ENCODE measurements around the gene STAT4. TPM values are rescaled to one million over a fixed set of nuclear protein-coding genes. Genes with fewer than 3 reads are reported as not detected.
A peak's percentile ranks its signal among the peaks of the same experiment; 100 is the strongest.
"Not testable (repeated sequence)": the region's sequence is repeated elsewhere in the genome, so short reads cannot be mapped to it uniquely, and the experiment has no call there.

The STAT4 gene
- total RNA-seq, 1 donor from 2014 or later, result 3.9 TPM

DNA sequence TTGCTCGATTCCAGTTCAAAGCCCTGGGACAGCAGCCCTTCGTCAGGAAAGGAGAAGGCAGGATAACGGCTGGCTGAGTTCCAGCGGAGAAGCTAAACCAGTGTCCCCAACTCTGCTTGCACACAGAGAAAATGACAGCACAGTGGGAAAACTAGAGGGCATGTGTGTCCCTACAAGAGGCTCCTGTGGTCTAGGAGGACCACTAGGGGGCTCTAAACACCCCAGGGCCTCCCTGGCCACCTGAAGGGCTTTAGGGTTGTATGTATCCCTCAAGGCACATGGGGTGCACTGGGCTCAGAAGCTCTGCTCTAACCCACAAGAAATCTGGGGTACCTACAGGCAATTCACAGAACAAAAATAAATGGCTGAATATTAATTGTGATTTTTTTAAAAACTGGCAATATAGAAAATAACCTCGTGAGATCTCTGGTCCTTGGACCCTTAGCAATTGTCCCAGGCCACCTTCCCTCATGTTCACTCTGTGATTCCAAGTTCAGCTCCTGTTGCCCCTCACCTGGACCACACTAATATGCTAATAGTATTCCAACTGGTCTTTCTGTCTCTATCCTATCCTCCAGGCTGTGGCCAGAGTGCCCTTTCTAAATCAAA, 154.4 kb downstream of the STAT4 start:
- no peak for DNase-seq (ENCODE audit: low spot score)

DNA sequence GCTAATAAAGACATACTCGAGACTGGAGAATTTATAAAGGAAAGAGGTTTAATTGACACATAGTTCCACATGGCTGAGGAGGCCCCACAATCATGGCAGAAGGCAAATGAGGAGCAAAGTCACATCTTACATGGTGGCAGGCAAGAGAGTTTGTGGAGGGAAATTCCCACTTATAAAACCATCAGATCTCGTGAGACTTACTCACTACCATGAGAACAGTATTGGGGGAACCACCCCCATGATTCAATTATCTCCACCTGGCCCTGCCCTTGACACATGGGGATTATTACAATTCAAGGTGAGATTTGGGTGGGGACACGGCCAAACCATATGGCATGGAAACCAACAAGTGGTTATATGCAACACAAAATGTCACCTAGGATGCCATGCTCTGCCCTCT, 155.5 kb downstream of the STAT4 start:
- DNase-seq (ENCODE audit: low spot score), result not testable (repeated sequence)

DNA sequence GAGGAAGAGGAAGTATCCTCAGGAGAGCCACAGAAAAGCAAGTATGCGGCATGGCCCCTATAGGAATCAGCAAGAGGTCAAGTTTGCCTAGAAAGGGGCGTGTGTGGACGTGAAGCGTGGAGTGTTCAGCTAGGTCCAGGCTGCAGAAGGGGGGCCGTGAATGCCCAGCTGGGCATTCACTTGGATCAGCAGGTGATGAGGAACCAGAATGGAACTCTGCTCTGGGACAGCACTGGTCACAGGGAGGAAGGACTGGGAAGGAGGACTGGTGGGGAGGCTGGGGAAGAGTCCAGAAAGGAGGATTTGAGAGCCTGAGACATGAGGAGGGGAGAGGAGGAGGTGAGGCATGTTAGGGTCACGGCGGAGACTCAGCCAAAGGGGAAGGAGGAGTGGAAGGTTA, 156.6 kb downstream of the STAT4 start:
- no peak for DNase-seq (ENCODE audit: low spot score)

DNA sequence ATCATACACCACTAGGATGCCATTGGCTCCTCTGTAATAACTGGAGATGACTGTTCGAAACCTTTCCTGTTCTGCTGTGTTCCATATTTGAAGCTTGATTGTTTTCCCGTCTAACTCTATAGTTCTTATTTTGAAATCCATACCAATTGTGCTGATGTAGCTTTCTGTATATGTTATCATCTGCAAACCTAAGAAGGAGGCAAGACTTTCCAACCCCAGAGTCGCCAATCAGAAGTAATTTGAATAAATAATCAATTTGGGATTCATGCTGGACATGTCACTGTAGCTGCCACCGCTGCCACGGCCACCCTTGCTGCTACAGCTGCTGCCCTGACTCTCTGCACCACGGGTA, 157.5 kb downstream of the STAT4 start:
- no peak for DNase-seq (ENCODE audit: low spot score)

DNA sequence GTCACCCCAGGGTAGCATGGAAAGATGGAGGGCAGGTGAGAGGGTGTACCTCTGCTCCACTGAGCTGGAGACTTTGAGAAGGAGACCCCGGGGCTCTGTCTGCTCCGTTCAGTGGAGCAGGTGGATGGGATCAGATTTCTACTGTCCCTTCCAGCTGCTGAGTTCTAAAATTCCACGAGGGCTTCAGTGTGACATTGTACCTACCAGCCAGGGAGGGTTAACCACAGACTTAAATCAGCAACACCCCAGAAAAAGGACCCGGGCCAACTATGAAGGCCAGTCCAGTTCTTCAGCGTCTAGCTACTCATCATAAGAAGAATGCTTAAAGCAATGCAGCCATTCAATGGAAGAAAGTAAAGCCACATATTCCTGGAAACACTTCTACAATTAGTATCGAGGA, 160.7 kb downstream of the STAT4 start:
- DNase-seq (ENCODE audit: low spot score), result no peak

DNA sequence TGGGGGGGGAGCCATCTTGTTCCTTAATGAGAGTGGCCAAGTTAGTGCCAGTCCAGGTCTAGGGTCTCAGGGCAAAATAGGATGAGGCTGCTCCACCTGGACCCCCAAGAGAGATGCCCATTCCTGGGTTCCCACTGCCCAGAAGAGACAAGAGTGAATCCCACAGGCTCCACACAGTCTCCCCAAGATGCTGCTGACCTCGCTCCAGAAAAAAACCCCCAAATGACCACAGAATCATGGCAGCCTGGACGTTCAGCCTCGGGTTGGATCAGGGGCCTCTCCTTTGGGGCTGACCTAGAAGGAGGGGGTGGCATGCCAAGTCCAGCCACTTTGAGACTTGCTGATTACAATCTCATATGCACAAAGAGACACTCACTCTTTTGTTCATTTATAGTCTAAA, 161.9 kb downstream of the STAT4 start:
- no peak for DNase-seq (ENCODE audit: low spot score)

DNA sequence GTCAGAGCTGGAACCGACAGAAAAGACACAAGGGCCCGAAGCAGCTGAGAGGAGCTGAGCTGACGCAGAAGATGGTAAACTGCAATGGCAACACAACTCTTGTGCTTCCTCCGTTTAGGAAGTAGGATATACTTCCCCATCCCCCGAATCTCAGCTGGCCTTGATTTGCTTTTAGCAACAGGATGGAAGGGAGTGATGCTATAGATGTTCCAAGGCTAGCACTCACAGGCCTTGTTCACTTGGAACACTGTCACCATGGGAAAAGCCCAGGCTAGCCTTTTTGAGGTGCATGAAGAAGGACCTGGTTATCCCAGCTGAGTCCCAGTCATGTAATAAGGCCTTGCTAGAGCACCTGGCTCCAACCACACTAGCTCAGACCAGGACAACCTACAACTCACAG, 162.9 kb downstream of the STAT4 start:
- no peak for DNase-seq (ENCODE audit: low spot score)

DNA sequence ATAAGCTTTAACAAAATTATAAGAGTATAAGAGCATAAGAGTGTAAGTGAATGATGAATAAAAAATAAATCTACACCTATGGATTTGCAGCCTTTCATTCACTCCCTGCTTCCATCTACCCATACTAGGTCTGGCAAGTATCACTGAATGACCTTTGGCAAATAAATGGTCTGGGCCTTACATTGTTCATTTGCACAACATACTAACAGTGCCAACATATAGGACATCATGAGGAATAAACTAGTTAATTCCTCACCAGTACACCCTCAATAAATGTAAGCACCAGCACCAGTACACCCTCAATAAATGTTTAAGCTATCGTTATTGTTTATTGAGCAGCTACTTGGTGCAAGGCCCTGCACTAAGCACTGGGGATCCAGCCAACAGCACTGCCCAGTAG, 163.7 kb downstream of the STAT4 start:
- no peak for DNase-seq (ENCODE audit: low spot score)

DNA sequence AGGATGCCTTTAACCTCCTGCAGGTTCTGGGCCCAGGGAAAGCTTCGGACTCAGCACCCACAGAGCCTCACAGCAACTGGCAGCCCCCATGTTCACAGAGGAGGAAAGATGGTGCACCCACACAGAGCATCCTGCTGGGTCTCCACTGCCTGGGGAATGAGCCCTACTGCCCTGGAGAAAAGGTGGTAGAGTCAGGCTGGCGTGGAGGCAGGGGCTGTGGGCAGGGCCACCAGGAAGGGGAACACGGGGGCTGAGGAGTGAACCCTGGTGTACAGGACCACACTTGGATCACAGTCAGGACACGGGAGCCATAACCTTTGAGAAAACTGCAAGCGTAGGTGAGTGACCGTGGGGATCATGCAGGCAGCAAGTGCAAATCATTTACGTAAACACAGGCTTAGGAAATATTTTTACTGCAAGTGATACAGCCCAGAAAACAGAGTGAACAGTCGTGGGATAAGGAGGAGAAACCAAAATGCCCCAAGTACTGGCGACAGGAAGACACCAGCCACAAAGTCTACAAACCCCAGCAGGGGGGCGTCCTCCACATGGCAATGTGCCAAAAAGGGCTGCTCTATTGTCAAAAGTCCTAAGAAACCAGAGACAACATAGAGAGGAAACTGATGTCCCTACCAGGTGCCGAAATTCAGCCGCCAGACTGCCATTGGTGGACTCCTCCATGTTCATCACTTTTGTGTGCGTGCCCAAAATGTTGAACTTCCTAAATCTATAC, 164.4 kb downstream of the STAT4 start:
- no peak for DNase-seq (ENCODE audit: low spot score)

DNA sequence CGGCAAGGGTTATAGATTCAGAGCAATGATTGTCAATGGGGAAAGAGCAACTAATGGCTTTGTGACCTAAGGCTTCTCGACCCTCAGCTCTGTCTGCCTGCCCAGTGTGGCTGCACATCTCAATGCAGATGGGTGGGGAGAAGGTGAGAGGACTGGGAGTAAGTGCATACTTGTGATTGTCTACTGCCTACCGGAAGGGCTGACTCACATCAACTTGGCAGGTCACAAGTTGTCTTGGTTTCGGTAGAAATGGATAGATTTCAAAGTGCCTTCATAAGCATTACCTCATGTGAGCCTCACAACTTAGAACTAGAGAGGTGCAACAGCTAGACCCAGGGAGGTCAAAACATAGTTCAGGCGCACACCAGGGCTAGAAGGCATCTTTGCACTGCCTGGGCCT, 166.2 kb downstream of the STAT4 start:
- no peak for DNase-seq (ENCODE audit: low spot score)

DNA sequence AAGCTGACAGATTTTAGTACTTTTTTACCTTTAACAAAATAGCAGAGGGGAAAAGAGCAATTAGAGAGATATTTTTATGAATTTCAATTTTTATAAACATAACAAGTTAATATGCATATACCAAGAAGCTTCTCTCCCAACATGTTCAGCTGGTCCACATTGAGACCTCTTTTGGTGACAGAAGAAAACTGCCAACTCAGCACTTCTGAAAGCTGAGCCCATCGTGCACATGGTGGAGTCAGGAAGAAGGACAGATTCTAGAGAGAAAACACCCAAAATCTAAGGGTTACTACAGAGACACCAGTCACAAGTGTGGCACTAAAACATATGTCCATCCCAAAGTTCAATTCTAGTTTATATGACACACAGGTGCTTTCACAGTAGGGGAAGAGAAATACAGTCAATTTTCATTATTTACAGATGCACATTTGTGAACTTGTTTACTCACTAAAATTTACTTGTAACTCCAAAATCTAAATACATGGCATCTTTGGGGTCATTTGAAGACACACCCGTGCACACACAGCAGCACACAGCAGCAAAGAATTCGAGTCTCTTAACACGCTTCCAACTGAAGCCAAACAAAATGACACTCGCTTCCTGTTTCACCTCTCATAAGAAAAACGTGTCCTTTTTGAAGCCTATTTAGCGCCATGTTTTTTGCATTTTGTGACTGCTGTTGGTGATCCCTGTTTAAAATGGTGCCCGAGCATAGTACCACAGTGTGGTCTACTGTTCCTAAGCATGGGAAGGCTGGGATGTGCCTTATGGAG, 168.3 kb downstream of the STAT4 start:
- no peak for DNase-seq (ENCODE audit: low spot score)

DNA sequence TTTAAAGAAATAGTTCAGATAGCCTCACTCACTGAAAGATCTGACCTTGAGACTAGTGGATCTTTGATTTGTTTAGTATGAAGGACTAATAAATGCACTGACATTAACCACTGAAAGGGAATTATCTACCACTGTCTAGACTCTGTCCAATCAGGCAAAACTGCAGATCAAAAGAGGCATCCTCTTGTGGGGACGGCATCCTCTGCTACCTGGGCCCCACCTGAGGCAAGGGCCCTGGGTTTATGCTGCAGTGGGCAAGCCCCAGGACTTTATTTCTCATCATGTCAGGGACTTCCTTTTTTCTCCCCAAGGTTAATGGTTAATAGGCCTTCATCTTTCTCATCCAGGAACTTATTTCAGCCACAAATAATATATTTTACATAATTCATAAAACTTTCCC, 169.1 kb downstream of the STAT4 start:
- no peak for DNase-seq (ENCODE audit: low spot score)

DNA sequence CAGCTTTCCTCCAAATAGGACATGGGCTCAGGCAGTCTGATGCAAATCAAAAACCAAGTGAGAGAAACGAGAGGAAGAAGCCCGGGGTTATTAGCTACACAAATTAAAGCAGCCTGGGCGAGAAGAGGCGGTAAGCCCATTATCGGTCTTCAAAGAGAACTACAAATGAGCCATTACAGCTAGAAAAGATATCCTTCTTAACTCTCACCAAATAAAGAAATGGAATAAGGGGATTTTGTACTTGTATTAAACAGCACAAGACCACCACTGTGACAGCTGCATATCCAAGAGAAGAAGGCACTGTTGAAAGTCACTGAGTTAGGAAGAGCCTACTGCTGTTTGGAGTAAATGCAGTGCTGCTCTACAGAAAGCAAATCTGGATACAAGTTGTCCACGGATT, 169.5 kb downstream of the STAT4 start:
- DNase-seq (ENCODE audit: low spot score), result no peak

DNA sequence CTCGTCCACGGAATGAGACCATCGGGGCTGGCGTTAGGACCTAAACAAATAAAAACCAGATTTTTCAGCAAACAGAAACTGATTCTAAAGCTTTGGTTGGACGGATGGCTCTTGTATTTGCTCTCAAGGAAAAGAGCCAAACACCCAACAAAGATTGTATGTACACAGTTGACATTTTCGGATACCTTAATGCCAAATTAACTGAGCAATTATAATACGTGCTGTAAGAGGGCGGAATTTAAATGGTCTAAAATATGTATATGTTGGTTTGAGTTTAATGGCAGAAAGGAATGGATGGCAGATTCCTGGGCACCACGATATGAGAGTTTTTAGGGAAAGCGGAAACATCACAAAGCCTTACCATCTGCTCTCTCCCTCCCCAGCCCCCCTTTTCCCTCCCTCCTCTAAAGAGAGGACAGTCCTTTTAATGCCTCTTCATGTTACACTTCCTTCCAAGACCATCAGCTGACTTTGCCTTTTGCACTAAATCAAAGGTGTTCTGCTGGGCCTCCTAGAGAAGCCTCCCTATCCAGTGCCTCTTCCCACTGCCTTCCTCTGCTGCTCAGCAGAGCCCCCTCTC, 170.1 kb downstream of the STAT4 start:
- no peak for DNase-seq (ENCODE audit: low spot score)

DNA sequence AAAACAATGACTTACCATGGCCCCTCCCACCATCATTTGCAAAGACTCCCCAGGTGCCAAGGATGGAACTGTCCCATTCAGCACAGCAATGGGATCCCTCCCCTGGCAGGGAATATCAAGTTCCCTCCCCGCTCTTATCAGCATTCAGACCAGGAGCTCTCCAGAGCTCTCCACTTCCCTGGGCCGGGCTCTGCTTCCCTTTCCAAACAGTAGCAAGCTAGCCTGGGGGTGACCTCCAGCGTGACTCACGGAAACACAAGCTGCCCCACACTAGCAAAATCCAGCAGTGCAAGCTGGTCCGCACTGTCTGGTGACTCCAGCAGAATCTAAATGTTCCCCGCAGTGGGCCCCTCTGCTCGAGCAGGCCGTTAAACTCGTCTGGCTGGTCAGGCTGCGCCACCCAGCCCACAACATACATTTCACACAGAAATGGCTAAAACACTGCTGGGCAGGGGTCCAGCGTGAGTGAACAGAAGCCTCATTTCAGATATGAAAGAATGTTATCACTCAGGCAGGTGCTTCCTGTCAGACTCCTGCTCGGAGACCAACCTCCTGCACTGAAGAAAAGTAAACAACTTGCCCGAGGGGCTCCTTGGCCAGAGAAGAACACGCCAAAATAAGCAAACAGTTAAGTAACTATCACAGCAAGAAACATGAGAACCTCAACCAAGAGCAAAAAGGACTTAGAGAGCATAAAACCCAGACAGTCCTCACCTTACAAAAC, 170.7 kb downstream of the STAT4 start:
- DNase-seq (ENCODE audit: low spot score), result peak; percentile 90

Other genes with a start within 250 kb of the STAT4 start
- 60.7 TPM for gene STAT1, start 136.8 kb downstream of the STAT4 start, total RNA-seq (ENCODE audit: insufficient read depth, low replicate concordance)
- gene MYO1B, start 94.4 kb upstream of the STAT4 start, total RNA-seq (ENCODE audit: insufficient read depth, low replicate concordance), result 51.0 TPM